SK-N-MC (cell line): ENCODE data around the gene CTR9.

Experiments
- FOXP2 ChIP-seq: optimal IDR thresholded peaks from 2 replicates; pipeline ENCODE3; 2011; ENCODE audit warnings: mild to moderate bottlenecking, moderate library complexity; ENCODE audit not compliant: insufficient read depth; ENCODE audit errors: extremely low read length, control extremely low read depth
- POLR2AphosphoS5 ChIP-seq: IDR thresholded peaks from 2 replicates; pipeline ENCODE4 v1.6.1; 2012; ENCODE audit warnings: mild to moderate bottlenecking, low read depth, low read length, borderline replicate concordance

DNA sequence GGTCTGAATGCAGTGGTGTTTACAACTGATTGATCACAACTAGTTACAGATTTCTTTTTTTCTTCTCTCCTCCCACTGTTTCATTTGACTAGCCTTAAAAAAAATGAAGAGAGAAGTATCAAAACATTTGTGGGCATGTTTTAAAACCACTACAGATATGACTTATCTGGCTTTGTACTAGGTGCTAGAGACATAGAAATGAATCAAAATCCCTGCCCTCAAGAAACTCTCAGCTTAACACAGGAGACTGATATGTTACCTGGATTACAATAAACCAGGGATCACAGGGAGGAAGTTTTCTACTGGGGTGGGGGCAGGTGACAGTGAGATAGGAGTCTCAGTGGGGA, 25.2 kb upstream of the CTR9 start:
- TF ChIP-seq POLR2AphosphoS5 (no peak), FOXP2 (no peak)
